ENCODE data around the gene FAXDC2.

DNA sequence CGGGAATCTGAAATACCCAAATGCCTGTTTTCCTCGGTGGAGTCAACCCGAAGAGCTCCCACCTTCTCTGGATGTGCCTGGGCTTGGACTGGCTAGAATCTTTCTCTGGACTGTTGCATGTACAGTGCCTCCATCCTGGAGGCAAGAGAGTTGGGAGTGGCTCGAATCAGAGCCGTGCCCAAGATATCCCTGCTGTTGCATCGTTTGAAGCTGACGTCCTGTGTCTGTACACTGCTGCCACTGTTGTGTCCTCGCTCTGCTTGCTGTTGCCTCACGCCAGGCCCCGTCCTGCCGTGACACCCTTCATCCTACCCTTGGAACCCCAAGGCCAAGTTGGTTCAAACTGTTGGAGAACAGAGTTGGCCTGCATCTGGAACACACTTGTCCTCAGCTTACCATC is 35.4 kb downstream of the FAXDC2 start:
- TF ChIP-seq SIN3A (IDR thresholded peaks at IDR 0.05; ENCODE audit: borderline replicate concordance, insufficient read depth, low read depth, low read length), result no peak
- TF ChIP-seq POLR2AphosphoS5 (IDR thresholded peaks at IDR 0.05; ENCODE audit: low read depth, low read length), result no peak
- TF ChIP-seq, protein P1, sequence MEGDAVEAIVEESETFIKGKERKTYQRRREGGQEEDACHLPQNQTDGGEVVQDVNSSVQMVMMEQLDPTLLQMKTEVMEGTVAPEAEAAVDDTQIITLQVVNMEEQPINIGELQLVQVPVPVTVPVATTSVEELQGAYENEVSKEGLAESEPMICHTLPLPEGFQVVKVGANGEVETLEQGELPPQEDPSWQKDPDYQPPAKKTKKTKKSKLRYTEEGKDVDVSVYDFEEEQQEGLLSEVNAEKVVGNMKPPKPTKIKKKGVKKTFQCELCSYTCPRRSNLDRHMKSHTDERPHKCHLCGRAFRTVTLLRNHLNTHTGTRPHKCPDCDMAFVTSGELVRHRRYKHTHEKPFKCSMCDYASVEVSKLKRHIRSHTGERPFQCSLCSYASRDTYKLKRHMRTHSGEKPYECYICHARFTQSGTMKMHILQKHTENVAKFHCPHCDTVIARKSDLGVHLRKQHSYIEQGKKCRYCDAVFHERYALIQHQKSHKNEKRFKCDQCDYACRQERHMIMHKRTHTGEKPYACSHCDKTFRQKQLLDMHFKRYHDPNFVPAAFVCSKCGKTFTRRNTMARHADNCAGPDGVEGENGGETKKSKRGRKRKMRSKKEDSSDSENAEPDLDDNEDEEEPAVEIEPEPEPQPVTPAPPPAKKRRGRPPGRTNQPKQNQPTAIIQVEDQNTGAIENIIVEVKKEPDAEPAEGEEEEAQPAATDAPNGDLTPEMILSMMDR (IDR thresholded peaks at IDR 0.05), result no peak
- TF ChIP-seq TCF7L2 (IDR thresholded peaks at IDR 0.05; ENCODE audit: low read depth, low read length), result no peak
